ENCODE measurements around the gene SIN3A.

- TF ChIP-seq CTCF (IDR thresholded peaks at IDR 0.05) (no peak), ZFX (IDR thresholded peaks at IDR 0.05; ENCODE audit: borderline replicate concordance) (no peak)
These were observed 21.2 kb downstream of the SIN3A start for GRCh38 chr15:75430259-75430658.
